ENCODE measurements around the gene EIPR1. TPM values are rescaled to one million over a fixed set of nuclear protein-coding genes. Genes with fewer than 3 reads are reported as not detected.
A peak's percentile ranks its signal among the peaks of the same experiment; 100 is the strongest.

The EIPR1 gene
- total RNA-seq, 2 donors from 2014 or later = 34.5 to 35.1 TPM

DNA sequence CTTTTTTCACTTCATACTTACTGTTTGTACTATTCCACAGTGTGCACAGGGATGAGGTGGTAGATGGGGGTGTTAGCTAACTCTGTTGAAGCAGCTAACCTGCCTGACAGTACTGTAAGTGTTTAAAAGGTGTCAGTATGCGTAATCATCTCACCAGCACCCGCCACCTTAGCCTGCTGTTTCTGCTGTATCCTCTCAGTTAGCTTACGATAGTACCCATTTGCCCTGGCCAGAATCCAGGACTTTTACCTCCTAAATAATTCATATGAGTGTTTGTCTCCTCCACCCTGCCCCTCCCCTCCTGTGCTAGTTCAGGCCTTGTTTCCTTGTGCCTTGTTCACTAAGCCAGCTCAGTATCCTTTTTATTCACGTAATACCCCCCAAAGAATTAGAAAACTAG lies 36.1 kb upstream of the EIPR1 start:
- H3K27me3 Mint-ChIP-seq (ENCODE audit: low read depth) = no peaks in the 10 kb centered on the region
- no peak overlapping the region for H3K27ac Mint-ChIP-seq
- H3K4me1 Mint-ChIP-seq (ENCODE audit: low read depth) = peaks cover 6% of the 10 kb centered on the region
- no peak overlapping the region for H3K4me3 Mint-ChIP-seq
- peaks cover 4 to 6% of the 10 kb centered on the region in 2 donors for H3K36me3 Mint-ChIP-seq (ENCODE audit: insufficient read depth in 2 of 2)
- ATAC-seq (replicated peaks in 1 of 2) = no peak
- H3K9me3 Mint-ChIP-seq = no peaks in the 10 kb centered on the region
- no peak for DNase-seq

DNA sequence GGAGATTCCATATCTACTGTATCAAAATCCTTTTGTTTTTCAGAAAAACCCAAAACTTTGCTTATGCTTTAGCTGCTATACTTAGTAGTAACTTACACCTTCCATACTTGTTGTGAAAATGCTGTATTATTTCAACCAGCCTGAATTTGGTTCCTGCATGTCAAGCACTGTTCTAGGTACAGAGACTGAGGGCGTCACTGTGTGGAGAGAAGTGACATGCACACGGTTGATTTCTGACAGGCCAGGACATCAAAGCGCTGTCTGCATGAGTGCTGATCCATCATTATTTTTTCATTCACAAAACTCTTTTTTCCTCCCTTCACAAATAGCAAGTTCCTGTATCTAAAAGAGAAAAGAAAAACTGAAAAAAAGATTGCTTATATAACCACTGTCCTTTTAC lies 33.5 kb upstream of the EIPR1 start:
- peaks cover 3 to 4% of the 10 kb centered on the region in 2 donors for H3K36me3 Mint-ChIP-seq (ENCODE audit: insufficient read depth in 2 of 2)
- DNase-seq = no peak
- H3K27me3 Mint-ChIP-seq (ENCODE audit: low read depth) = no peaks in the 10 kb centered on the region
- H3K4me3 Mint-ChIP-seq = no peak overlapping the region
- H3K9me3 Mint-ChIP-seq = no peaks in the 10 kb centered on the region
- ATAC-seq (replicated peaks in 1 of 2) = no peak
- no peak overlapping the region for H3K27ac Mint-ChIP-seq
- no peaks in the 10 kb centered on the region for H3K4me1 Mint-ChIP-seq (ENCODE audit: low read depth)

DNA sequence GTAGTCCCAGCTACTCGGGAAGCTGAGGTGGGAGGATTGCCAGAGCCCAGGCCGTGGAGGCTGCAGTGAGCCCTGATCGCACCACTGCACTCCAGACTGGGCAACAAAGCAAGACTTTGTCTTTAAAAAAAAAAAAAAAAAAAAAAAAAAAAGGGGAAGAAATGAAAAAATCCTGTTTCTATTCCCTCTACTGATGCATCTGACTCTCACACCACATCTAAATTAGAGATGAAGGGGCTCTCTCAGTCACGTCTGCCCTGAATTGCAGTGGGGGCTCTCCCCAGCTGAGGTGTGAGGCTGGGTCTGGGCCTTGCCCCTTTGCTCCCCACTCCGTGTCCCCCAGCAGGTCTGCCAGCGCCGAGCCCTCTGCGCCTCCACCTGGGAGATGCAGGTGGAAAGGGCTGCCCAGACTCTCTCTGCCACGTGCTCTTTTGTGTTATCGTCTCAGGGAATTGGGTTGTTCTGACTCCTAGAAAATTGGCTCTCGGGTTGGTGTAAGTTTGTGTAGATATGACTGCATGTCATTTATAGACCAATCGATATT lies 32.1 kb upstream of the EIPR1 start:
- no peaks in the 10 kb centered on the region for H3K27me3 Mint-ChIP-seq (ENCODE audit: low read depth)
- no peak for ATAC-seq (replicated peaks in 1 of 2)
- no peak overlapping the region for H3K4me3 Mint-ChIP-seq
- no peak for DNase-seq
- H3K27ac Mint-ChIP-seq = peak overlapping the region; percentile 11
- H3K36me3 Mint-ChIP-seq (ENCODE audit: insufficient read depth in 2 of 2) = peaks cover 0 to 2% of the 10 kb centered on the region in 2 donors
- no peaks in the 10 kb centered on the region for H3K9me3 Mint-ChIP-seq
- H3K4me1 Mint-ChIP-seq (ENCODE audit: low read depth) = no peaks in the 10 kb centered on the region

DNA sequence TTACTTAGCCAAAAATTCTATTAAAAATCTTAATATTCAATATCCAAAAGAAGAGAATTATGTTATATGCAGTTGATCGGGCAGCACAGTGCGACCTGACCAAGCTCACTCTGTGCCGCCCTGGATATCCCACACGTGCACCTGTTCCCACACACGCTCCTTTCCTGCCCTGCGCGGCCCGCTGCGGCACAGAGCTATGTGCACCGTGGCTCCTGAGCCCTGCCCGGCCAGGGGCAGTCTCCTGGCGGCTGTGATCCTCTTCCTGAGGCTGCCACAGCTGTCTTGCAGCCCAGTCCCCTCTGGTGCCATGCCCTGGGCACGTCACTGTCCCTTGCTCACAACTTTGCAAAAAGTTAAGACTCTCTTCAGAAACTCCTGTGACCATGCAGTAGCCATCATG lies 31.2 kb upstream of the EIPR1 start:
- Mint-ChIP-seq H3K4me1 (ENCODE audit: low read depth) (no peaks in the 10 kb centered on the region), H3K36me3 (ENCODE audit: insufficient read depth in 2 of 2) (peaks cover 0 to 6% of the 10 kb centered on the region in 2 donors), H3K4me3 (no peak overlapping the region), H3K27ac (no peak overlapping the region), H3K27me3 (ENCODE audit: low read depth) (no peaks in the 10 kb centered on the region), H3K9me3 (no peaks in the 10 kb centered on the region)
- no peak for DNase-seq
- no peak for ATAC-seq (replicated peaks in 1 of 2)

DNA sequence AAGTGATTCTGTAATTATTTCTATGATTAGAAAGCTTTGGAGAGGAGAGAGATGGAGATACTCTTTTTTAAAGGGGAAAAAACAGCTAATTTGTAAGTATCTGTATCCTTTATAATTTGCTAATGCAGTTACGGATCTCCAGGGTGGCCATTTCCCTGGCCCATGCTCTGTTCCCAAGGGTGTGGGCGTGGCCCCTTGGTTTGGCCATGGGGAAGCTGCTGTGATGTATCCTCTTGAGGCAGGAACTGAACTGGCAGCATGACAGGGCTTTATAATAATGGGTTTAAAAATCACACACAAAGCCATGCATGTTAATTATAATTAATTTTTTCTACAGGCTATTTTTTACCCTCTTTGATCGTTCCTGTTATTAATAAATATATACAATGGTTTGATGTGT lies 28.9 kb upstream of the EIPR1 start:
- no peaks in the 10 kb centered on the region for H3K4me1 Mint-ChIP-seq (ENCODE audit: low read depth)
- H3K36me3 Mint-ChIP-seq (ENCODE audit: insufficient read depth in 2 of 2) = peaks cover 0 to 9% of the 10 kb centered on the region in 2 donors

DNA sequence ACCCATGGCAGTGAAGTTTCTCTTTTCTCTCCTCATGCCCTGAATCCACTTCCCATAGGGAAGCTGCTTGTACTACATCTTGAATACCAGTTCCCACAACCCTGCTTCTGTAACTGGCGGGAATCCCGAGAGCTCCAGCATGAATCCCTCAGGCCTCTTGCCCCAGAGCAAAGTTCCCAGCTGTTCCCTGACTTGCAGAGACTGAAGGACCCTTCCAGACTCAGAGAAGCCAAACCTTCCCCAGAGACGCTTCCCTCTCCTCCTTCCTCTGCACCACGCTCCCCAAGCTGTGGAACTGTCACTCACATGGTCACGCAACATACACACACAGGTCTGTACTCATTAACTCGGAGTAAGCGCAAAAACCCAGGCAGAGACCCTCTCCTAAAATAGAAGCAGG lies 28.3 kb upstream of the EIPR1 start:
- Mint-ChIP-seq H3K27ac (no peak overlapping the region), H3K36me3 (ENCODE audit: insufficient read depth in 2 of 2) (peaks cover 0 to 9% of the 10 kb centered on the region in 2 donors), H3K4me1 (ENCODE audit: low read depth) (no peaks in the 10 kb centered on the region), H3K27me3 (ENCODE audit: low read depth) (no peaks in the 10 kb centered on the region), H3K4me3 (no peak overlapping the region), H3K9me3 (no peaks in the 10 kb centered on the region)
- DNase-seq (no peak), ATAC-seq (replicated peaks in 1 of 2) (no peak)

More for the DNA sequence above, 28.9 kb upstream of the EIPR1 start:
- no peak overlapping the region for H3K4me3 Mint-ChIP-seq
- DNase-seq (no peak), ATAC-seq (replicated peaks in 1 of 2) (no peak)
- no peaks in the 10 kb centered on the region for H3K9me3 Mint-ChIP-seq
- H3K27ac Mint-ChIP-seq = no peak overlapping the region
- H3K27me3 Mint-ChIP-seq (ENCODE audit: low read depth) = no peaks in the 10 kb centered on the region

DNA sequence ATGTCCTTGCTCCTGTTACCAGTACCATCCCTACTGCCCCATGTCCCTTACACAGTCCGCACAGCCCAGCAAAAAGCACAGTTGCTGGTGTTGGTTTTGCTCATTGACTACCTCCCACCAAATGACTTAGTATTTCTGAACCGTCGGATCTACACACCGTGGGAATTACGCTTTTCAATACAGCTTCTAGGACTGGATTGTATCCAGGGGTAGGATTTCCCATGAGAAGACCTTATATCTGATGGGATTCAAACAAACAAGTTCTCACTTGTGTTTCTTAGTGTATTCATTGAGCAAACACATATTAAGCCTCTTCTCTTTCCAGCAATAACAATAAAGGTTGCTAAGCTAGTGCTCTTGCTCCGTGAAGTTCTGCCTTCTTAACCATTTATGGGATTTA lies 27.7 kb upstream of the EIPR1 start:
- no peak for DNase-seq
- H3K27ac Mint-ChIP-seq = no peak overlapping the region
- H3K9me3 Mint-ChIP-seq = no peaks in the 10 kb centered on the region
- no peak for ATAC-seq (replicated peaks in 1 of 2)
- H3K27me3 Mint-ChIP-seq (ENCODE audit: low read depth) = no peaks in the 10 kb centered on the region
- H3K4me1 Mint-ChIP-seq (ENCODE audit: low read depth) = peaks cover 6% of the 10 kb centered on the region
- H3K4me3 Mint-ChIP-seq = no peak overlapping the region
- H3K36me3 Mint-ChIP-seq (ENCODE audit: insufficient read depth in 2 of 2) = peaks cover 0 to 10% of the 10 kb centered on the region in 2 donors

DNA sequence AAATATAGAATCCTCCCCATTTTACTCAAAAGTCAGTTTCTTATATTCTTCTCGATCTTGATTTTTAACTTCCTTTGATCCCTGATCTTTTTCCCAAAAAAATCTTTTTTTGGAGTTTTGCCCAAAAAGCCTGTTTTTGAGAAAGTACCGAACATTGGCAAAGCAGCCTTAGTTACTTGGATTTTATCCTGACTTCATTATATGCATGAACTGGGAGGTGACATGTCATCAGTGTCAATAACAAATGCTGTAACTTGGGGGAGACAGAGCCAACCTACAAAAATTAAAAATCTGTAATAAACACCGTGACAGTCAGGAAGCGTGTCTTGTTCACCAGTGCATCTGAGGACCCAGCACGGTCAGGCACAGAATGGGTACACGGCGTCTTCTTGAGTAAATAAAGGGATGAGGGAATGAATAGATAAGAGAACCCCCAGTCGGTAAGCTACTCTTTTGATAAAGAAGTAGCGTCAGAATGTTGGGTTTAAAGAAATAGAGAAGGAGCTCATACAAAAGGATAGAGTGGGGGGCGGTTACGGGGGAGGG lies 26.8 kb upstream of the EIPR1 start:
- Mint-ChIP-seq H3K9me3 (no peaks in the 10 kb centered on the region), H3K27ac (peak overlapping the region; percentile 58), H3K4me1 (ENCODE audit: low read depth) (peaks cover 6% of the 10 kb centered on the region), H3K27me3 (ENCODE audit: low read depth) (no peaks in the 10 kb centered on the region), H3K4me3 (no peak overlapping the region), H3K36me3 (ENCODE audit: insufficient read depth in 2 of 2) (peaks cover 0 to 8% of the 10 kb centered on the region in 2 donors)
- DNase-seq (no peak), ATAC-seq (replicated peaks in 1 of 2) (no peak)

DNA sequence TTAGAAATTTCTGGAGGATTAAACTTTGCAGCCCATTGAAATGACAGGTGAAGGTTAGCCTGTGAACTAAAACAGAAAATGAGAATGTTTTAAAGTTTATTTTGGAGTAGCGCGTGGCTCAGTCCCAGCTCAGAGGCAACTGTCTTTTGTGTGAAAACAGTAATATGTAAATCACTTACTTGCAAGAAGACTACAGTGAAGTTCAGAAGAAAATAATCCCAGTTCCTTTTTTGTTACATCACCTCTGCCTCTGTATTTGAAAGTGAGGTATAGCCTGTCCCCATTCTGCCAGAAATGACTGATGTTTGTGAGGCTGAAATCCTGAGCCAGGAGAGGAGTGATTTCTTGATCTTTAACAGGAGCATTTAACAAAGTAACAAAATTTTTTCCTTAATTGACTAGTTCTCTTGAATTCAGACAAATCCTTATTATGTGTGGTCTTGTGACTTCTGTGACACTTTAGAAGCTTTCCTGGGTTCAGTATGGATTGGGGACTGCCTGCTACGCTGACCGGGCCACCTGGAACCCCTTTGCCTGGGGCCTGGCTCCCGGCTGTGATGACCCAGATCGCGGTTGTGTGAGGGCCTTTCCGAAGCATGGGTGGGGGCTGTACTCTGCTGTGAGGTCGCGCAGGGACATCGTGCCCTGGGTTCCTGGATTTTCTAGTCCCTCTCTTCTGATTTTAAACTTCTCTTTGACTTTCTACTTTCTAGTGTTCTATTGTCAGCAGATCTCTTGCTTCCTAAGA lies 26.1 kb upstream of the EIPR1 start:
- no peak for ATAC-seq (replicated peaks in 1 of 2)
- peaks cover 6% of the 10 kb centered on the region for H3K4me1 Mint-ChIP-seq (ENCODE audit: low read depth)
- H3K36me3 Mint-ChIP-seq (ENCODE audit: insufficient read depth in 2 of 2) = peaks cover 2 to 8% of the 10 kb centered on the region in 2 donors
- peak overlapping the region; percentile 58 for H3K27ac Mint-ChIP-seq
- no peak for DNase-seq
- no peaks in the 10 kb centered on the region for H3K27me3 Mint-ChIP-seq (ENCODE audit: low read depth)
- H3K9me3 Mint-ChIP-seq = no peaks in the 10 kb centered on the region
- H3K4me3 Mint-ChIP-seq = no peak overlapping the region

DNA sequence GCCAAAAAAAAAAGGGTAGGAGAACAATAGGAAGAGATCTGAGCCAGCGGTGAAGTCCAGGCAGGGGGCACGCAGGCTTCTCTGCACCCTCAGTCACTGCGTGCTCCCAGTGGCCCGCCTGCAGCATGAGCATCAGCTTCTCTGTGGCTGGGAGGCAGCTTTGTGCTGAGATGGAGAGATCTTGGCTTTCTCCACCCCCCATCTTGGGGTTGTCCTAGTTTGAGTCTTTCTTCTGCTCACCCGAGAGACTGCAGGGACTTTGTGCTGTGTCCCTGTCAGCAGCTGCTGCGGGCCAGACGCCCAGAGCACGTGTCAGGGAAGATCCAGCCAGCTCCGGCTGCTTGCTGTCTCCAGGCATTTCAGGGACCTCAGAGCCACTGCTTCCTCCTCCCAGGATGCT lies 22.2 kb upstream of the EIPR1 start:
- H3K27ac Mint-ChIP-seq = no peak overlapping the region
- no peak for ATAC-seq (replicated peaks in 1 of 2)
- H3K27me3 Mint-ChIP-seq (ENCODE audit: low read depth) = no peaks in the 10 kb centered on the region

DNA sequence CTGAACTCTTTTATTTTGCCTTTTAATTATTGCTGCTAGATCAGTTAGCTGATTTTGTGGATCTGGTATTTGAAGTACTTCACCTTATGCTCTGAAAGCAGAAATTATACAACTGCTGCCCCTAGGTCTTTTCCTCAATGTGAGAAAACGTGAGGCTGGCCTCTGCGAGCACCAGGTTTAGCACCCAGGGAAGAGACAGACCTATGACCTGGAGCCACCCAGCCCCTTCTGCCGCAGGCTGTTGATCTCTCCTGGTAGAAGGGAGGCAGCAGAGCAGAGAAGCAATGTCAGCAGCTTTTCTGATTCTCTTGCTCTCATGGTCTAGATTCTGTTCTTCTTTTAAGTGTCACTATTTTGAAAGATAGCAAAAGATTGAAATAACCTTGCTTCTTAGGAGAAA lies 21.8 kb upstream of the EIPR1 start:
- Mint-ChIP-seq H3K27me3 (ENCODE audit: low read depth) (no peaks in the 10 kb centered on the region), H3K9me3 (peaks cover 4 to 8% of the 10 kb centered on the region in 2 donors), H3K4me3 (no peak overlapping the region), H3K36me3 (ENCODE audit: insufficient read depth in 2 of 2) (peaks cover 17 to 38% of the 10 kb centered on the region in 2 donors), H3K27ac (no peak overlapping the region), H3K4me1 (ENCODE audit: low read depth) (peaks cover 6% of the 10 kb centered on the region)
- DNase-seq (no peak), ATAC-seq (replicated peaks in 1 of 2) (no peak)

More for the DNA sequence above, 22.2 kb upstream of the EIPR1 start:
- peaks cover 4 to 8% of the 10 kb centered on the region in 2 donors for H3K9me3 Mint-ChIP-seq
- H3K36me3 Mint-ChIP-seq (ENCODE audit: insufficient read depth in 2 of 2) = peaks cover 17 to 34% of the 10 kb centered on the region in 2 donors
- no peak overlapping the region for H3K4me3 Mint-ChIP-seq
- peaks cover 6% of the 10 kb centered on the region for H3K4me1 Mint-ChIP-seq (ENCODE audit: low read depth)
- DNase-seq = no peak

DNA sequence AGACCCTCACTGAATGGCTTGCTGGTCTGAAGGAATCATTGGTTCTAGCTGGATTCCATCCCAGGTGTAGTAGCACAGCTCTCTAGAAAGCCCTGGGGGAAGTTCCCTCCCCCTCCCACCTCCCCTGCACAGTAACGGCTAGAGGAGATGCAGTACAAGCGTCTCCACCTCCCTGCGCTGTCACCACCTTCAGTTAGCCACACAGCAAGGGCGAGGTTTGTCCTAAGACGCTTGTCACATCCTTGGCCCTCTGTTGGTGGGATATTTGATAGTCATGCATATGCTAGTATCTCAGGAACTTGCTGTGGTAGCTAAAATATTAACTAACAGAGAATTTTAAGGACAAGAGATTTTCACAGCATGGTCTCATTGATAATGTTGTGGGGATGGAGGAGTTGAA lies 21.2 kb upstream of the EIPR1 start:
- DNase-seq = no peak

DNA sequence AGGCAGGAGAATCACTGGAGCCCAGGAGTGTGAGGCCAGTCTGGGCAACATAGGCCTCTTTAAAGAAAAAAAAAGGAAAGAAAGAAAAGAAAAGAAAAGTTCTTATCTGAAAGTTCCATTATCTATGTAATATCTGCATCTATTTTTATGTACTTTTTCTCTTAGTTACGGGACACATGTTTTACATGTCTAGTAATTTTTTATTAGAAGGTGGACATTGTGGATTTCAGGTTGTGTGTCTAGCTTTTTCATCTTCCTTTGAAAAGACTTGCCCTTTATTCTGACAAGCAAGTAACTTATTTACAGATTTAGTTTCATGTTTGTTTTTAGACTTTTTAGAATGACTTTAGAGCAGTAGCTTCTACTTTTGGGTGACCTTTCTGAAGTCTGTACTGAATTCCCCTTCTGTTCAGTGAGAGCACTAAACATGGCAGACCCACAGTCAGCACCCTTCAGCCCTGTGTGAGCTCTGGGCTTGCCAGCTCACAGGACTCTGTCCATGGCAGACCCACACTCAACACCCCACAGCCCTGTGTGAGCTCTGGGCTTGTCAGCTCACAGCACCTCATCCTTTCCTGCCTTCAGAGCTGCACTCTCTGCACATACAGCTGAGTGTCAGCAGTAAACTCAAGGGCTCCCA lies 19.4 kb upstream of the EIPR1 start:
- Mint-ChIP-seq H3K9me3 (peaks cover 4 to 8% of the 10 kb centered on the region in 2 donors), H3K36me3 (ENCODE audit: insufficient read depth in 2 of 2) (peaks cover 23 to 42% of the 10 kb centered on the region in 2 donors), H3K27ac (no peak overlapping the region), H3K4me1 (ENCODE audit: low read depth) (peaks cover 6% of the 10 kb centered on the region), H3K4me3 (no peak overlapping the region), H3K27me3 (ENCODE audit: low read depth) (no peaks in the 10 kb centered on the region)
- no peak for DNase-seq
- no peak for ATAC-seq (replicated peaks in 1 of 2)

More for the DNA sequence above, 21.2 kb upstream of the EIPR1 start:
- Mint-ChIP-seq H3K9me3 (peaks cover 4 to 8% of the 10 kb centered on the region in 2 donors), H3K27me3 (ENCODE audit: low read depth) (no peaks in the 10 kb centered on the region), H3K36me3 (ENCODE audit: insufficient read depth in 2 of 2) (peaks cover 20 to 37% of the 10 kb centered on the region in 2 donors), H3K4me1 (ENCODE audit: low read depth) (peaks cover 6% of the 10 kb centered on the region), H3K27ac (no peak overlapping the region), H3K4me3 (no peak overlapping the region)
- no peak for ATAC-seq (replicated peaks in 1 of 2)
